Activated gamma-delta T cell (primary cell): ENCODE results near the gene PSMD9.
"Not testable (repeated sequence)": the region's sequence is repeated elsewhere in the genome, so short reads cannot be mapped to it uniquely, and the experiment has no call there.

Source experiments
- DNase-seq: peaks from one replicate; lab custom pipeline; 2025; lab: John Stamatoyannopoulos, UW

Gene PSMD9

GRCh38 chr12:121921066-121921465, 32.5 kb downstream of the PSMD9 start:
- no peak for DNase-seq

- no peak for DNase-seq
These were observed 36.7 kb downstream of the PSMD9 start for GRCh38 chr12:121925358-121925695.

GRCh38 chr12:121926874-121927706, 38.5 kb downstream of the PSMD9 start:
- no peak for DNase-seq

- no peak for DNase-seq
These were observed 39.2 kb downstream of the PSMD9 start for GRCh38 chr12:121927813-121928212.

GRCh38 chr12:121929545-121929944, 41.0 kb downstream of the PSMD9 start:
- not testable (repeated sequence) for DNase-seq

GRCh38 chr12:121930862-121931261, 42.3 kb downstream of the PSMD9 start:
- no peak for DNase-seq

- no peak for DNase-seq
These were observed 43.6 kb downstream of the PSMD9 start for GRCh38 chr12:121932176-121932536.

- DNase-seq: no peak
These were observed 44.4 kb downstream of the PSMD9 start for GRCh38 chr12:121932914-121933521.

GRCh38 chr12:121933522-121934308, 45.1 kb downstream of the PSMD9 start:
- DNase-seq: no peak

GRCh38 chr12:121934309-121934664, 45.7 kb downstream of the PSMD9 start:
- DNase-seq: no peak

GRCh38 chr12:121937654-121938053, 49.1 kb downstream of the PSMD9 start:
- DNase-seq: no peak

GRCh38 chr12:121939186-121939585, 50.6 kb downstream of the PSMD9 start:
- no peak for DNase-seq

GRCh38 chr12:121939992-121940766, 51.6 kb downstream of the PSMD9 start:
- DNase-seq: no peak

GRCh38 chr12:121942145-121942718, 53.6 kb downstream of the PSMD9 start:
- no peak for DNase-seq

GRCh38 chr12:121943926-121944325, 55.3 kb downstream of the PSMD9 start:
- no peak for DNase-seq

- no peak for DNase-seq
These were observed 57.9 kb downstream of the PSMD9 start for GRCh38 chr12:121946313-121947025.

- no peak for DNase-seq
These were observed 59.4 kb downstream of the PSMD9 start for GRCh38 chr12:121947981-121948380.

GRCh38 chr12:121949648-121950397, 61.2 kb downstream of the PSMD9 start:
- DNase-seq: no peak

- no peak for DNase-seq
These were observed 64.6 kb downstream of the PSMD9 start for GRCh38 chr12:121953117-121953692.

GRCh38 chr12:121953695-121954094, 65.1 kb downstream of the PSMD9 start:
- DNase-seq: no peak
